Femur (tissue), 1 donor: ENCODE results near the gene CRHBP.
A peak's percentile ranks its signal among the peaks of the same experiment; 100 is the strongest.
"Not testable (repeated sequence)": the region's sequence is repeated elsewhere in the genome, so short reads cannot be mapped to it uniquely, and the experiment has no call there.

Experiments used
- DNase-seq: peaks from one replicate; pipeline ENCODE4 v3.0.0-alpha.2; 2017

Gene CRHBP

DNA sequence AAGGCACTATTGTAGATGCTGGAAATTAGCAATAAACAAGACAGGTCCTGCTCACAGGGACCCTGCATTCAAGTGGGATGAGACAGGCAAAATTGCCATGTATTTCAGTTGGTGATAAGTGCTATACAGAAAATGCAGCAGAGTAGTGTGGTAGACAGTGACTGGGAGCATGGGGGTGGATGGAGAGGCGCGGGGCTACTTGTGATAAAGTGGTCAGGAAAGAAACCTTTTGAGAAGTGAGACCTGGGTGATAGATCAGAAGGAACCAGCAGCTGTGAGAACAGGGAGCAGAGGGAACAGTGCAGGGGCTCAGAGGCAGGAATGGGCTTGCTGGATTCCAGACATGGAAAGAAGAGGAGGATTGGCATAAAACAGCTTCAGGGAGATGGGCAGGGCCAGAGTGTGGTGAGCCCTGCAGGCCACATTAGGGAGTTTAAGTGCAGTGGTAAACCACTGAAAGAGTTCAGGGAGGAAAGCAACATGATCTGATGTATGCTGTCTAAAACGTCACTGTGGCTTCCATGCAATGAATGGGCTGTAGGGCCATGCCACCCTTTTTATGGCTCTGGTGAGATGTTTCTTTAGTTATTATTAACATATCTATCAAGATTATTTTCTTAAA is 7.3 kb downstream of the CRHBP start:
- DNase-seq = peak; percentile 30

DNA sequence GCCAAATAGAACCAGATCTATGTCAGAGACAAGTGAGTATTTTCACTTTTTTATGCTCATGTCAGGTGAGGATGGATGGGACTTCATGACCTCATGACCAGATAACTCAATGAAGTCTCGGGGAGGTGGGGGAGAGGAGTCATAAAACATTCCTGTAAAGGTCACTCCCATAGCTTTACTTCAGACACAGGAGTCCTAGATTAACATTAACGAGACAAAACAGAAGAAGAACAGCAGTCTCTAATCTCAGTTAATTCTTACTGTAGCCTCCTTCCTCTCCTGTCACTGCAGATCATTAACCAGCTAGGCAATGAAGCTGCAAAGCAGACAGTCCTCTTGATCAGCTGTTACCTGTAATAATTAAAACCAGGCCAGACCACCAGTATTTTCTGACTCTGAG is 11.2 kb downstream of the CRHBP start:
- no peak for DNase-seq

- no peak for DNase-seq
These were observed 18.7 kb downstream of the CRHBP start for GRCh38 chr5:76971511-76971910.

DNA sequence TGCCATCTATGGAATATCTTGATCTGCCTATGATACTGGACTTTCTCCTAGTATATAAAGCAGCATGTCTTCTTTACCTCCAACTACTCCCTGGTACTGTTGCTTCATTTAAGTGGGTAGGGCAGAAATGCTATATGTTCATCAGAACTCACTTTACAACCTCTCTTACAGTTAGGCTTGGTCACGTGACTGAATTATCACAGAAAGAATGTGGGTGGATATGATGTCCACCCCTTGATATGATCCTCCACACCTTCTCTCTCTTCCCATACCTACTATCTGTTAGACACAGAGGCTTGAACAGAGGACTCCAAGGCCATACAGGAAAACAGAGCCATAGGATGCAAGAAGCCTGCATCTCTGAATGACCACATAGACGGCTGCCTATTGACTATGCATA is 19.8 kb downstream of the CRHBP start:
- no peak for DNase-seq

DNA sequence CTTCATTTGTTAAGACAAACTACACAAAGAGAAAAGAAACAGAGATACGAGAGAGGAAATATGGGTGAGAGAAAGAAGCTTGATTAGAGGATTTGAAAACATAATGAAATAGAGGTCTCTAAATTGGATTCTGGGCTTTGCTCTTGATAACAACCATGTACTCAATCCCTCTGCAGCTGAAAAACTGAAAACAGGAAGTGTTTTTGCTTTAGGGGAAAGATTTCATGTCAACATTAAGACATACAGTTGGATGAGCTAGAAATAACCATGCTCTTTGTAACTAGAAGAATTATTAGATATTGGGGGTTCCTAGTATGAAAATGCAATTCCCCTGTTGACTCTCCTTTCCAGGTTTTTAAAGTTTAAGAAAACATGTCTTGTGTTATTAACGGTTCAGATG is 21.9 kb downstream of the CRHBP start:
- no peak for DNase-seq

DNA sequence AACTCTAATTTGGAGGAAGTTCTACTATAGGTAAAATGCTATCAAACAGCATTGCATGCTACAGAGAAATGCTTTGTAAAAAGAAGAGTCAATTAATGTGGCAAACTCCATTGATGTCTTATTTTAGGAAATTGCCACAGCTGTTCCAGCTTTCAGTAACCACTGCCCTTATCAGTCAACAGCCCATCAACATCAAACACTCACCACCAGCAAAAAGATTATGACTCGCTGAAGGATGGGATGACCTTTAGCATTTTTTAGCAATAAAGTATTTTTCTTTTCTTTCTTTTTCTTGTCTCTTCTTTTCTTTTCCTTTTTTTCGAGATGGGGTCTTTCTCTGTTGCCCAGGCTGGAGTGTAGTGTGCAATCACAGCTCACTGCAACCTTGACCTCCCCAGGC is 26.0 kb downstream of the CRHBP start:
- DNase-seq = no peak

DNA sequence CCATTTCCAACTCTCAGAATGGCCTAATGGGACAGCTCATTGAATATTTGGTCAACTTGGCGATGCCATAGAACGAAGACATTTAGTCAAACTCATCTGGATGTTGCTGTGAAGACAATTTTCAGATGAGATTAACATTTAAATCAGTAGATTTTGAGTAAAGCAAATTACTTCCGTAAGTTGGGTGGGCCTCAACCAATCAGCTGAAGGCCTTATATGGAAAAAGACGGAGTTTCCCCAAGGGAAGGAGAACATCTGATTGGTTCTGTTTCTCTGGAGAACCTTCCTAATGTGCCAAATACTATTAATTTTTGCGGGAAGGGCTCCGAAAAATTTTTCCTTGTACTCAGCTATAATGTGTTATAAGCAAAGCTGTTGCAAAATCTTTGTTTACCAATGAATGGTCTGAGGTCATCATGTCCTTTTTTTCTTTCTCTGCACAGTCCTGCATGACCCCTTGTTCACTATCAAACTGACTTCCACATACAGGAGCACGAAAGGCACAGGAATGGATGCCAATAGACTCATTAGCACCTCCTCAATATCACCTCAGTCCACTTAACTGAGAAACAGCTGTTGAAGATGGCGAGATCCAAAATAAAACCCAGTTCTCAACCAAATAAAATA is 27.8 kb downstream of the CRHBP start:
- DNase-seq = no peak

GRCh38 chr5:76982450-76982849 is 29.6 kb downstream of the CRHBP start:
- DNase-seq = no peak

GRCh38 chr5:76983468-76983867 is 30.6 kb downstream of the CRHBP start:
- no peak for DNase-seq

- DNase-seq = no peak
These were observed 34.1 kb downstream of the CRHBP start for GRCh38 chr5:76986825-76987526.

DNA sequence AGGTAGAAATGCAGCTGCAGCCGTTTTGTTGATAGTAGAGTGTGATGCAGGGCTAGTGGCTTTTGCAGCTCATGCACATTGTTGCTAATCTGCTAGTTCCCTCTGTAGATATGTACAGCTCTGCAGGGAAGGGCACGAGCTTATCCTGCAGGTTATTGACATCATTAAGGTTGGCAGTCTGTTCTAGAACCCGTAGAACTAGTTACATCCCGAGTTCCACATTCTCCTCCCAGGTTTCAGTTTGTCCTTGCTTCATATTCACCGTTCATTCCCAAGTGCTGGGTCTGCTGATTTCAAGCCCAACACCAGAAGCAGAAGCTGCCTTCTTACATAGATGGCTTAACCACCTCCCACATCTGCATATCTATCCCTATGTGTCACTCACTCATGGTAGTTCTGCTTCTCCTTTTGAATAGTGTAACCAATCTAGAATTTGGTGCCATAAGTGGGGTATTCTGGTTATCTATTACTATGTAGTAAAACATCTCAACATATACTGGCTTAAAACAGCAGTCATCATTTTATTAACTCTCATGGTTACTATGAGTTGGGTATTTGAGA is 38.1 kb downstream of the CRHBP start:
- no peak for DNase-seq

- not testable (repeated sequence) for DNase-seq
These were observed 40.6 kb downstream of the CRHBP start for GRCh38 chr5:76993436-76993835.

DNA sequence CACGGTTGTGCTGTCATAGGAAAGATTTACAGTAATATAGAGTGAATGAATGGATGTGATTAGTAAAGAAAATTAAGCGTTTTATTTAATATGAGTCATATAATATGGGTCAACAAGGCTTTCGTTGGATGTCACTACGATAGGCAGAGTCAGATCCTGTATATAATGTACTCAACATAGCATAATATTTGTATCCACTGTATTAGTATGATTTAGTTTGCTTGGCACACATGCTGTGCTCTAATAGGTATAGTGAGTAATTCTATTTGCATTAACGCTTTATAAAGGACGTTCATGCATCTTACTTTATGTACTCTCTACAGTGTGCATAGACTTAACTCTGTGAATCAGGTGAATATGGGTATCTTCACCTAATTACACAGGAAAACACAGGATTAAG is 41.5 kb downstream of the CRHBP start:
- DNase-seq = no peak

DNA sequence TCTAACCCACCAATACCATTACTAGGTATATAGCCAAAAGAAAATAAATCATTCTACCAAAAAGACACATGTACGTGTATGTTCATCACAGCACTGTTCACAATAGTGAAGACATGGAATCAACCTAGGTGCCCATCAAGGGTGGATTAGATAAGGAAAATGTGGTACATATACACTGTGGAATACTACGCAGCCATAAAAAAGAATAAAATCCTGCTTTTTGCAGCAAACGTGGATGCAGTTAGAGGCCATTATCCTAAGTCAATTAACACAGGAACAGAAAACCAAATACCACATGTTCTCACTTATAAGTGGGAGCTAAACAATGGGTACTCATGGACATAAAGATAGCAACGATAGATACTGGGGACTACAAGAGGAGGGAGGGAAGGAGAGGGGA is 45.4 kb downstream of the CRHBP start:
- DNase-seq = not testable (repeated sequence)

DNA sequence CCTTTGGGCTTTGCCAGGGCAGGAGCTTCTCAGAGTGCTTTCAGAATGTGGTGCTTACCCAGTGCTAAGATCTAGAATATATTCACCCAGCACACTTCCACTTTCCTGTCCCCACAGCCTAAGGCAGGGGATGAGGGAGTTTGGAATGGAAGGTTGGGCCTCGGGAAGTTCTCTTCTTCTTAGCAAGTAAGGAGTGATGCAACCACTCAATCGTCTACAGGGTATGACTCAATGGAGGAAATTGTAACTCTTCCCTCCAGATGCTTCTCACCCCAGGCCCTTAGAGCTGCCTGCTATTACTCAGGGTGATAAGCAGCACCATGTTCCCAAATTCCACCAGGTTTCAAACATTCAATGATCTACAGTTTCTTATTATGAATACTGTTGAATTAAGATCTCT is 46.6 kb downstream of the CRHBP start:
- no peak for DNase-seq

GRCh38 chr5:77003246-77003645 is 50.4 kb downstream of the CRHBP start:
- DNase-seq = no peak

GRCh38 chr5:77006124-77006523 is 53.3 kb downstream of the CRHBP start:
- no peak for DNase-seq

DNA sequence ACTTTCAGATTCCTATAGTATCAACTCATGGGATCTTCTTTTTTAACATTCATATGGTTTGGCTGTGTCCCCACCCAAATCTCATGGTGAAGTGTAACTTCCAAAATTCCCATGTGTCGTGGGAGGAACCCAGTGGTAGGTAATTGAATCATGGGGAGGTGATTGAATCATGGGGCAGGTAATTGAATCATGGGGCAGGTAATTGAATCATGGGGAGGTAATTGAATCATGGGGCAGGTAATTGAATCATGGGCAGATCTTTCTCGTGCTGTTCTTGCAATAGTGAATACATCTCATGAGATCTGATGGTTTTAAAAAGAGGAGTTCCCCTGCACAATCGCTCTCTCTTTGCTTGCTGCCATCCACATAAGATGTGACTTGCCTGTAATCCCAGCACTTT is 55.6 kb downstream of the CRHBP start:
- no peak for DNase-seq

GRCh38 chr5:77010243-77010642 is 57.4 kb downstream of the CRHBP start:
- no peak for DNase-seq

GRCh38 chr5:77011498-77011897 is 58.7 kb downstream of the CRHBP start:
- no peak for DNase-seq

DNA sequence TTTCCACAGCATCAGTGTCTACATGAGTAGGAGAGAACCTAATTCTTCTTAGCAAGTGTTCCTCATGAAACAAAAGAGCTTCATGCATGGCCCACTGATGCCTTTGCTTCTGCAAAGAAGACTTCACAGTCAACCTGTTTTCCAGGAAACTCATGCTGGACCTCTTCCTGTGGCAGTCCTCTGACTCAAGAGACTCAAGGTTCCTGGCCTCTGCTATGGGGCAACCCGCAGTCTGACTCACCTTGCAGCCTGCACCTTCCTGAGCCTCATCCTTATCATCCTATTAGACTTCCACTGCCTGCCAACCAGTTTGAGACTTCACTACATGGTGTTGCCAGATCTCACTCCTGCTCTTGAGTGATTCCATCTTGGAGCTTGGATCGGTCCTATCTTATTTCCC is 59.8 kb downstream of the CRHBP start:
- DNase-seq = no peak

- DNase-seq = no peak
These were observed 63.2 kb downstream of the CRHBP start for GRCh38 chr5:77015938-77016569.

- DNase-seq = no peak
These were observed 64.1 kb downstream of the CRHBP start for GRCh38 chr5:77016962-77017361.

- no peak for DNase-seq
These were observed 64.8 kb downstream of the CRHBP start for GRCh38 chr5:77017668-77018067.
